OCI-LY3 (cell line): ENCODE measurements around the gene APOBEC3B.

Experiments used
- EZH2phosphoT487 ChIP-seq: fragments of 200-600 bp; shearing (Covaris generic); IDR thresholded peaks from 2 replicates; pipeline ENCODE4 v1.6.1; 2018; ENCODE audit warnings: antibody characterized with exemption, mixed run types, low read depth
- TF ChIP-seq, protein P1 (sequence below): fragments of 200-600, 300-600 bp; sonication (generic); IDR thresholded peaks from 2 replicates; pipeline ENCODE4 v1.5.1; 2014; ENCODE audit warnings: antibody characterized with exemption, low read length, low read depth

DNA sequence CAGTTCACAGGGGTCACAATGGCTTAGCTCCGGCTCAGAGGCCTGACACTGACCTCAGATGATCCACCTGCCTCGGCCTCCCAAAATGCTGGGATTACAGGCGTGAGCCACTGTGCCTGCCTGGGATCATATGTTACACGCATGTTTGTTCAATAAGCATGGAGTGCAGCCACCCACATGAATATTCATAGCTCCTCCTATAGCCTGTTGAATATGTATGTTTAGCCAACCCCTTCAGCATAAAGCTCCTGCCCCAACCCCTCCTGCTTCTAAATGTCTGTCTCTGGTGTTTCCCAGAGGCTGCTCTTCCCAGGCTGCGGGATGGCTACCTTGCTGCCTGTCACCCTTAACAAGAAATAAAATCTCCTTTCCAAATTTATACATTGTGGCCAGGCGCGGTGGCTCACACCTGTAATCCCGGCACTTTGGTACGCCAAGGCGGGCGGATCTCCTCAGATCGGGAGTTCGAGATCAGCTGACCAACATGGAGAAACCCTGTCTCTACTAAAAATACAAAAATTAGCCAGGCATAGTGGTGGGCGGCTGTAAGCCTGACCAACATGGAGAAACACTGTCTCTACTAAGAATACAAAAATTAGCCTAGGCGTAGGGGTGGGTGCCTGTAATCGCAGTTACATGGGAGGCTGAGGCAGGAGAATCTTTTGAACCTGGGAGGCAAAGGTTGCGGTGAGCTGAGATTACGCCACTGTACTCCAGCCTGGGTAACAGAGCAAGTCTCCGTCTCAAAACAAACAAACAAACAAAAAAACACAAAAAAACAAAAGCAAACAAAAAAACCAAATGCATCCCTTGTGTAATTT lies 57.4 kb downstream of the APOBEC3B start:
- TF ChIP-seq, protein P1, sequence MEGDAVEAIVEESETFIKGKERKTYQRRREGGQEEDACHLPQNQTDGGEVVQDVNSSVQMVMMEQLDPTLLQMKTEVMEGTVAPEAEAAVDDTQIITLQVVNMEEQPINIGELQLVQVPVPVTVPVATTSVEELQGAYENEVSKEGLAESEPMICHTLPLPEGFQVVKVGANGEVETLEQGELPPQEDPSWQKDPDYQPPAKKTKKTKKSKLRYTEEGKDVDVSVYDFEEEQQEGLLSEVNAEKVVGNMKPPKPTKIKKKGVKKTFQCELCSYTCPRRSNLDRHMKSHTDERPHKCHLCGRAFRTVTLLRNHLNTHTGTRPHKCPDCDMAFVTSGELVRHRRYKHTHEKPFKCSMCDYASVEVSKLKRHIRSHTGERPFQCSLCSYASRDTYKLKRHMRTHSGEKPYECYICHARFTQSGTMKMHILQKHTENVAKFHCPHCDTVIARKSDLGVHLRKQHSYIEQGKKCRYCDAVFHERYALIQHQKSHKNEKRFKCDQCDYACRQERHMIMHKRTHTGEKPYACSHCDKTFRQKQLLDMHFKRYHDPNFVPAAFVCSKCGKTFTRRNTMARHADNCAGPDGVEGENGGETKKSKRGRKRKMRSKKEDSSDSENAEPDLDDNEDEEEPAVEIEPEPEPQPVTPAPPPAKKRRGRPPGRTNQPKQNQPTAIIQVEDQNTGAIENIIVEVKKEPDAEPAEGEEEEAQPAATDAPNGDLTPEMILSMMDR = no peak
- no peak for TF ChIP-seq EZH2phosphoT487
